Endodermal cell (in vitro differentiated cells): ENCODE measurements around the gene CFAP77. TPM values are rescaled to one million over a fixed set of nuclear protein-coding genes. Genes with fewer than 3 reads are reported as not detected.

Source experiments
- DNase-seq: peaks from one replicate; pipeline ENCODE4 v3.0.0-alpha.2; 2017
- H3K27ac ChIP-seq: 2 replicates; pipeline ENCODE4 v1.5.1; 2013; ENCODE audit warnings: mild to moderate bottlenecking, low read depth, low read length, moderate library complexity
- H3K27me3 ChIP-seq: 2 replicates; pipeline ENCODE4 v1.6.1; 2013; ENCODE audit warnings: mild to moderate bottlenecking, low read length, moderate library complexity; ENCODE audit not compliant: insufficient read depth, control insufficient read depth, poor library complexity, severe bottlenecking
- H3K36me3 ChIP-seq: 2 replicates; pipeline ENCODE4 v1.7.0; 2013; ENCODE audit warnings: mild to moderate bottlenecking, low read length, moderate library complexity; ENCODE audit not compliant: control insufficient read depth, insufficient read depth
- H3K4me1 ChIP-seq: one replicate; pipeline ENCODE4 v1.7.0; 2013; ENCODE audit warnings: low read length; ENCODE audit not compliant: control insufficient read depth, insufficient read depth
- H3K4me3 ChIP-seq: 2 replicates; pipeline ENCODE4 v1.5.1; 2013; ENCODE audit warnings: mild to moderate bottlenecking, low read length, moderate library complexity
- H3K9ac ChIP-seq: 2 replicates; pipeline ENCODE4 v1.6.1; 2013; ENCODE audit warnings: mild to moderate bottlenecking, low read length, moderate library complexity; ENCODE audit not compliant: poor library complexity, severe bottlenecking; ENCODE audit errors: extremely low read depth
- H3K9me3 ChIP-seq: 2 replicates; pipeline ENCODE4 v1.6.1; 2013; ENCODE audit warnings: mild to moderate bottlenecking, low read length, moderate library complexity; ENCODE audit not compliant: control insufficient read depth
- H3K27ac Mint-ChIP-seq: 2 replicates; pipeline ENCODE4 v1.8.0; 2020; ENCODE audit warnings: mixed read lengths
- H3K27me3 Mint-ChIP-seq: 2 replicates; pipeline ENCODE4 v1.8.0; 2021; ENCODE audit warnings: mild to moderate bottlenecking, mixed read lengths; ENCODE audit not compliant: insufficient read depth
- H3K36me3 Mint-ChIP-seq: 2 replicates; pipeline ENCODE4 v1.8.0; 2020; ENCODE audit warnings: low read depth, mixed read lengths
- H3K4me1 Mint-ChIP-seq: 2 replicates; pipeline ENCODE4 v1.8.0; 2020; ENCODE audit warnings: mixed read lengths
- H3K4me3 Mint-ChIP-seq: 2 replicates; pipeline ENCODE4 v1.8.0; 2020; ENCODE audit warnings: mild to moderate bottlenecking, moderate library complexity, mixed read lengths
- H3K9me3 Mint-ChIP-seq: 2 replicates; pipeline ENCODE4 v1.8.0; 2020; ENCODE audit warnings: mild to moderate bottlenecking, mixed read lengths
- WGBS, 2 experiments: methylation state at CpG; one replicate each; pipeline versions ENCODE4 v1.1.5 to v1.1.7; 2013; ENCODE audit warnings: missing lambda C conversion rate in 2 of 2, mixed read lengths in 1 of 2; ENCODE audit not compliant: insufficient coverage in 1 of 2, insufficient read length in 1 of 2; 5-methylcytosine and 5-hydroxymethylcytosine counted together
- total RNA-seq, 2 donors: library from RNA; stranded (reverse); fragmentation: NEBNext Ultra II Directional in 1 of 2; extraction: Animal tissue kit (Norgen Biotek cat#: 25700) in 1 of 2; gene quantifications; 2 replicates in 1 of 2; 3 replicates in 1 of 2; pipeline ENCODE4 v1.2.1, GENCODE V29; 2021
- TF ChIP-seq, protein P1 (sequence below): fragments of 200-600 bp; sonication (generic); conservative IDR thresholded peaks from 2 replicates; pipeline ENCODE4 v1.5.0; 2021; ENCODE audit warnings: antibody characterized with exemption, mild to moderate bottlenecking

Gene CFAP77
- total RNA-seq, 2 donors from 2014 or later: 1.7 to 2.2 TPM

GRCh38 chr9:132609184-132609583 is 199.2 kb downstream of the CFAP77 start:
- TF ChIP-seq, protein P1, sequence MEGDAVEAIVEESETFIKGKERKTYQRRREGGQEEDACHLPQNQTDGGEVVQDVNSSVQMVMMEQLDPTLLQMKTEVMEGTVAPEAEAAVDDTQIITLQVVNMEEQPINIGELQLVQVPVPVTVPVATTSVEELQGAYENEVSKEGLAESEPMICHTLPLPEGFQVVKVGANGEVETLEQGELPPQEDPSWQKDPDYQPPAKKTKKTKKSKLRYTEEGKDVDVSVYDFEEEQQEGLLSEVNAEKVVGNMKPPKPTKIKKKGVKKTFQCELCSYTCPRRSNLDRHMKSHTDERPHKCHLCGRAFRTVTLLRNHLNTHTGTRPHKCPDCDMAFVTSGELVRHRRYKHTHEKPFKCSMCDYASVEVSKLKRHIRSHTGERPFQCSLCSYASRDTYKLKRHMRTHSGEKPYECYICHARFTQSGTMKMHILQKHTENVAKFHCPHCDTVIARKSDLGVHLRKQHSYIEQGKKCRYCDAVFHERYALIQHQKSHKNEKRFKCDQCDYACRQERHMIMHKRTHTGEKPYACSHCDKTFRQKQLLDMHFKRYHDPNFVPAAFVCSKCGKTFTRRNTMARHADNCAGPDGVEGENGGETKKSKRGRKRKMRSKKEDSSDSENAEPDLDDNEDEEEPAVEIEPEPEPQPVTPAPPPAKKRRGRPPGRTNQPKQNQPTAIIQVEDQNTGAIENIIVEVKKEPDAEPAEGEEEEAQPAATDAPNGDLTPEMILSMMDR: peak; percentile 33
- no peak overlapping the region for H3K27ac Mint-ChIP-seq
- H3K4me3 ChIP-seq: no peak overlapping the region

GRCh38 chr9:132609829-132610228 is 199.8 kb downstream of the CFAP77 start:
- Mint-ChIP-seq H3K4me1 (peaks cover 4% of the 10 kb centered on the region), H3K4me3 (no peak overlapping the region), H3K36me3 (peaks cover 83% of the 10 kb centered on the region), H3K27me3 (no peaks in the 10 kb centered on the region), H3K27ac (no peak overlapping the region), H3K9me3 (no peaks in the 10 kb centered on the region)
- H3K9ac ChIP-seq: no peak overlapping the region
- WGBS, 2 experiments: 96 to 98% methylated on average over 7 of the region's 7 CpGs
- no peak overlapping the region for H3K27ac ChIP-seq
- H3K4me1 ChIP-seq: no peaks in the 10 kb centered on the region
- H3K36me3 ChIP-seq: peaks cover 93% of the 10 kb centered on the region
- TF ChIP-seq, protein P1: no peak
- no peaks in the 10 kb centered on the region for H3K27me3 ChIP-seq
- no peak for DNase-seq
- H3K4me3 ChIP-seq: no peak overlapping the region
- H3K9me3 ChIP-seq: no peaks in the 10 kb centered on the region

More at GRCh38 chr9:132609184-132609583, 199.2 kb downstream of the CFAP77 start:
- peak; percentile 70 for DNase-seq
- H3K27ac ChIP-seq: no peak overlapping the region
- no peaks in the 10 kb centered on the region for H3K9me3 ChIP-seq
- 70 to 78% methylated on average over 8 to 9 of the region's 9 CpGs for WGBS, 2 experiments
- H3K4me1 ChIP-seq: no peaks in the 10 kb centered on the region
- Mint-ChIP-seq H3K4me3 (no peak overlapping the region), H3K4me1 (peaks cover 3% of the 10 kb centered on the region), H3K9me3 (no peaks in the 10 kb centered on the region), H3K36me3 (peaks cover 78% of the 10 kb centered on the region), H3K27me3 (no peaks in the 10 kb centered on the region)
- H3K36me3 ChIP-seq: peaks cover 93% of the 10 kb centered on the region
- no peak overlapping the region for H3K9ac ChIP-seq
- H3K27me3 ChIP-seq: no peaks in the 10 kb centered on the region

DNA sequence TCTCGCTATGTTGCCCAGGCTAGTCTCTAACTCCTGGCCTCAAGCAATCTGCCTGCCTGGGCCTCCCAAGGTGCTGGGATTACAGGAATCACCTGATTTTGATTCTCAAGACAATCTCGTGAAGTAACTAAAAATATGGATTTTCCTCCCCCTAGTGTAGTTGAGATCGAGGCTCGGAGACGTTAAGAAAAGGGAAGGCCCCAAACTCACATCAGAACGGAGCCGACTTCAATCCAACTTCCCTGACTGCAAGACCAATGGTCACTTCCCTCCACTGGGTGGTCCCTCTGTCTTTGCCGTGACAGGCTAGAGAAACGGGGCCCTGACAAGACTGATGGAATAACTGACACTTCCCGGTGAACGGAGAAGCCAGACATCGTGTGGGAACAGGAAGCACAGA is 200.7 kb downstream of the CFAP77 start:
- H3K27ac ChIP-seq: no peak overlapping the region
- Mint-ChIP-seq H3K27me3 (no peaks in the 10 kb centered on the region), H3K27ac (no peak overlapping the region), H3K9me3 (no peaks in the 10 kb centered on the region), H3K36me3 (peaks cover 87% of the 10 kb centered on the region), H3K4me3 (no peak overlapping the region), H3K4me1 (peaks cover 4% of the 10 kb centered on the region)
- H3K9me3 ChIP-seq: no peaks in the 10 kb centered on the region
- no peak overlapping the region for H3K4me3 ChIP-seq
- no peak for DNase-seq
- no peak overlapping the region for H3K9ac ChIP-seq
- peaks cover 93% of the 10 kb centered on the region for H3K36me3 ChIP-seq
- TF ChIP-seq, protein P1: no peak
- H3K27me3 ChIP-seq: no peaks in the 10 kb centered on the region
- no peaks in the 10 kb centered on the region for H3K4me1 ChIP-seq
- 91 to 96% methylated on average over 12 of the region's 12 CpGs for WGBS, 2 experiments
